NCI-H345 treated with DMSO at 0.1 percent for 48 hours (cell line): ENCODE results near the gene GAS2.
"Not testable (repeated sequence)": the region's sequence is repeated elsewhere in the genome, so short reads cannot be mapped to it uniquely, and the experiment has no call there.

Experiments
- DNase-seq: peaks from one replicate; lab custom pipeline; 2025; ENCODE audit not compliant: unreplicated experiment; lab: John Stamatoyannopoulos, UW

Gene GAS2

GRCh38 chr11:22666325-22666687 lies at the start of gene GAS2:
GAS2 (plus strand) TSS chr11:22666611; CDS start chr11:22674870, 8,259 bp downstream.
- DNase-seq = no peak

GRCh38 chr11:22617868-22618267 lies 48.5 kb upstream of the GAS2 start:
- DNase-seq = no peak

GRCh38 chr11:22624742-22625447 lies 41.5 kb upstream of the GAS2 start:
- peak; percentile 53 for DNase-seq

- peak; percentile 95 for DNase-seq
These were observed 40.7 kb upstream of the GAS2 start, which contains the start of gene FANCF for GRCh38 chr11:22625448-22626287. FANCF (minus strand) TSS chr11:22625823; CDS start chr11:22625810, 13 bp downstream.

GRCh38 chr11:22626573-22627239 lies 39.7 kb upstream of the GAS2 start:
- DNase-seq = no peak

- no peak for DNase-seq
These were observed 39.0 kb upstream of the GAS2 start for GRCh38 chr11:22627421-22627820.

GRCh38 chr11:22633354-22633902 lies 33.0 kb upstream of the GAS2 start:
- no peak for DNase-seq

GRCh38 chr11:22634897-22635629 lies 31.3 kb upstream of the GAS2 start:
- peak; percentile 54 for DNase-seq

- DNase-seq = no peak
These were observed 30.7 kb upstream of the GAS2 start for GRCh38 chr11:22635689-22636088.

GRCh38 chr11:22640862-22641261 lies 25.5 kb upstream of the GAS2 start:
- no peak for DNase-seq

- no peak for DNase-seq
These were observed 24.9 kb upstream of the GAS2 start for GRCh38 chr11:22641559-22641958.

- DNase-seq = not testable (repeated sequence)
These were observed 14.1 kb upstream of the GAS2 start for GRCh38 chr11:22652346-22652745.

- no peak for DNase-seq
These were observed 10.3 kb upstream of the GAS2 start for GRCh38 chr11:22656130-22656529.

GRCh38 chr11:22657101-22657694 lies 9.2 kb upstream of the GAS2 start:
- no peak for DNase-seq

- no peak for DNase-seq
These were observed 6.6 kb upstream of the GAS2 start for GRCh38 chr11:22659783-22660182.

- DNase-seq = no peak
These were observed 453 bp downstream of the GAS2 start for GRCh38 chr11:22666688-22667439.

- DNase-seq = no peak
These were observed 1.8 kb downstream of the GAS2 start for GRCh38 chr11:22668005-22668796.

GRCh38 chr11:22669368-22669767 lies 3.0 kb downstream of the GAS2 start:
- no peak for DNase-seq

GRCh38 chr11:22670830-22671229 lies 4.4 kb downstream of the GAS2 start:
- peak; percentile 10 for DNase-seq
